ENCODE measurements around the gene DONSON. TPM values are rescaled to one million over a fixed set of nuclear protein-coding genes. Genes with fewer than 3 reads are reported as not detected.
A peak's percentile ranks its signal among the peaks of the same experiment; 100 is the strongest.

DONSON gene
- polyA plus RNA-seq, 4 donors: 8.9 to 24.2 (median 15.2) TPM

GRCh38 chr21:33611006-33611744, 22.7 kb upstream of the DONSON start:
- no peak for DNase-seq
- Histone ChIP-seq H3K27ac (ENCODE audit: low read depth in 1 of 3, low read length in 2 of 3) (no peak overlapping the region), H3K9me3 (ENCODE audit: control insufficient read depth in 2 of 2, insufficient read depth in 1 of 2, low read depth in 1 of 2, low read length in 1 of 2) (no peaks in the 10 kb centered on the region), H3K36me3 (ENCODE audit: control insufficient read depth in 3 of 3, insufficient read depth in 2 of 3, low read depth in 1 of 3, low read length in 3 of 3) (peaks cover 0 to 33% (median 6%) of the 10 kb centered on the region in 3 donors), H3K4me1 (ENCODE audit: control insufficient read depth in 3 of 3, insufficient read depth in 2 of 3, low read depth in 1 of 3, low read length in 2 of 3) (no peaks in the 10 kb centered on the region), H3K27me3 (ENCODE audit: control insufficient read depth in 3 of 3, insufficient read depth in 3 of 3, low read length in 3 of 3) (no peaks in the 10 kb centered on the region), H3K4me3 (ENCODE audit: low read depth in 1 of 3, low read length in 3 of 3) (no peak overlapping the region)
- WGBS, 3 donors: 93 to 97% (median 95%) methylated on average over 7 of the region's 7 CpGs
- FAIRE-seq: no peak

DNA sequence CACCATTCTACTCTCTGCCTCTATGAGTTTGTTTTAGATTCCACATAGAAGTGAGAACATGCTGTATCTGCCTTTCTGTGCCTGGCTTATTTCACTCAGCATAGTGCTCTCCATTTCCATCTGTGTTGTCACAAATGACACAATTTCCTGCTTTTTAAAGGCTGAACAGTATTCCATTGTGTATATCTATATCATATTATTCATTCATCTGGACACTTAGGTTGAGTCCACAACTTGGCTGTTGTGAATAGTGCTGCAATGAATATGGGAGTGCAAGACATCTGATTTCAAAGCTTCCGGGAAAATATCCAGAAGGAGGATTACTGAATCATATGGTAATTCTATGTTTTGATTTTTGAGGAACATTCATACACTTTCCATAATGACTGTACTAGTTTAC, 20.1 kb upstream of the DONSON start:
- Histone ChIP-seq H3K4me3 (ENCODE audit: low read depth in 1 of 3, low read length in 3 of 3) (no peak overlapping the region), H3K27me3 (ENCODE audit: control insufficient read depth in 3 of 3, insufficient read depth in 3 of 3, low read length in 3 of 3) (no peaks in the 10 kb centered on the region), H3K4me1 (ENCODE audit: control insufficient read depth in 3 of 3, insufficient read depth in 2 of 3, low read depth in 1 of 3, low read length in 2 of 3) (no peaks in the 10 kb centered on the region), H3K36me3 (ENCODE audit: control insufficient read depth in 3 of 3, insufficient read depth in 2 of 3, low read depth in 1 of 3, low read length in 3 of 3) (peaks cover 0 to 23% (median 6%) of the 10 kb centered on the region in 3 donors), H3K27ac (ENCODE audit: low read depth in 1 of 3, low read length in 2 of 3) (no peak overlapping the region), H3K9me3 (ENCODE audit: control insufficient read depth in 2 of 2, insufficient read depth in 1 of 2, low read depth in 1 of 2, low read length in 1 of 2) (no peaks in the 10 kb centered on the region)
- DNase-seq (no peak), FAIRE-seq (no peak)
- 60 to 81% (median 81%) methylated on average over 1 of the region's 1 CpG for WGBS, 3 donors

DNA sequence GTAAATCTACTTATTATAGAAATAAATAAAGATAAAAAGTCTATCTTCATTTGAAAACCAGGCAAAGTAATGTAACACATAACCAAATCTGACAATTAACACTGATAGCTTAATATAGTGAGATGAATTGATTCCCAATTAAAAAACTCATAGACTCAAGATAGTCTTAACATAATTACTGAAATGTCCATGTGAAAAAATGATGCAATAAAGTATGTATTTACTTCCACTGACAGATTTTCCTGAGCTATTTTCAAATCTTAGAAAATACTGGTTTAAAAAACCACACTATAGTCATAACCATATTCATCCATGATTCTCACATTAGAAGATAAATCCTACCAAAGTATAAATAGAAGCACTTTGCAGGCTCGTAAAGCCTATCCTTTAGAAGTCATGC, 9.6 kb upstream of the DONSON start:
- H3K4me3 ChIP-seq (ENCODE audit: low read depth in 1 of 3, low read length in 3 of 3): no peak overlapping the region
- no peaks in the 10 kb centered on the region for H3K27me3 ChIP-seq (ENCODE audit: control insufficient read depth in 3 of 3, insufficient read depth in 3 of 3, low read length in 3 of 3)
- H3K9me3 ChIP-seq (ENCODE audit: control insufficient read depth in 2 of 2, insufficient read depth in 1 of 2, low read depth in 1 of 2, low read length in 1 of 2): no peaks in the 10 kb centered on the region
- peaks cover 5 to 30% (median 6%) of the 10 kb centered on the region in 3 donors for H3K36me3 ChIP-seq (ENCODE audit: control insufficient read depth in 3 of 3, insufficient read depth in 2 of 3, low read depth in 1 of 3, low read length in 3 of 3)
- H3K27ac ChIP-seq (ENCODE audit: low read depth in 1 of 3, low read length in 2 of 3): no peak overlapping the region
- 77 to 93% (median 77%) methylated on average over 1 of the region's 1 CpG for WGBS, 3 donors
- DNase-seq (no peak), FAIRE-seq (no peak)
- H3K4me1 ChIP-seq (ENCODE audit: control insufficient read depth in 3 of 3, insufficient read depth in 2 of 3, low read depth in 1 of 3, low read length in 2 of 3): peaks cover 0 to 1% (median 0%) of the 10 kb centered on the region in 3 donors

- H3K27me3 ChIP-seq (ENCODE audit: control insufficient read depth in 3 of 3, insufficient read depth in 3 of 3, low read length in 3 of 3): no peaks in the 10 kb centered on the region
- H3K4me1 ChIP-seq (ENCODE audit: control insufficient read depth in 3 of 3, insufficient read depth in 2 of 3, low read depth in 1 of 3, low read length in 2 of 3): peaks cover 0 to 4% (median 0%) of the 10 kb centered on the region in 3 donors
- 1% methylated on average over 54 to 57 of the region's 57 CpGs for WGBS, 3 donors
- FAIRE-seq (no peak), DNase-seq (peak in 1 of 2 donors; percentile 41)
- peak overlapping the region; percentile 51 to 95 (median 85) for H3K27ac ChIP-seq (ENCODE audit: low read depth in 1 of 3, low read length in 2 of 3)
- peaks cover 0 to 1% (median 0%) of the 10 kb centered on the region in 3 donors for H3K36me3 ChIP-seq (ENCODE audit: control insufficient read depth in 3 of 3, insufficient read depth in 2 of 3, low read depth in 1 of 3, low read length in 3 of 3)
- H3K4me3 ChIP-seq (ENCODE audit: low read depth in 1 of 3, low read length in 3 of 3): peak overlapping the region; percentile 72 to 91 (median 77)
- H3K9me3 ChIP-seq (ENCODE audit: control insufficient read depth in 2 of 2, insufficient read depth in 1 of 2, low read depth in 1 of 2, low read length in 1 of 2): no peaks in the 10 kb centered on the region
Observed at GRCh38 chr21:33587792-33588484, 546 bp downstream of the DONSON start.

DNA sequence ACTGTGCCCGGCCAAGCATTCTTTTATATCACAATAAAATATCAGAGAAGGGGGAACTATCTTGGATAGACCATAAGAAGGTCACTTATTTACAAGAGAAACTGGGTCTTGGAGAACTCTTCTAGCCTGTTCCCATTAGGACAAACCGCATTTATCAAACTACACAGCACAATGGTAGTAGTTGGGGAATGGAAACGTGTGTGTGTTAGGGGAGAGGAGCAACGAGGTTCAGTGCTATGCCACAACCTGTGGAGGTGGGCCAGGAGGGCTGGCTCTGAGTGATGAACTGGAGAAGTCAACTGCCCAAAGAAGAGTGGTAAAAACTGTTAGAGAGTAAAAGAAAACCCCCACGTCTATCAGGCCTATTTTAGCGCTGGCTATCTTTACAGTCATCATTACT, 1.6 kb downstream of the DONSON start:
- WGBS, 3 donors: 73 to 77% (median 74%) methylated on average over 6 of the region's 6 CpGs
- Histone ChIP-seq H3K9me3 (ENCODE audit: control insufficient read depth in 2 of 2, insufficient read depth in 1 of 2, low read depth in 1 of 2, low read length in 1 of 2) (no peaks in the 10 kb centered on the region), H3K36me3 (ENCODE audit: control insufficient read depth in 3 of 3, insufficient read depth in 2 of 3, low read depth in 1 of 3, low read length in 3 of 3) (peaks cover 0 to 3% (median 1%) of the 10 kb centered on the region in 3 donors), H3K4me3 (ENCODE audit: low read depth in 1 of 3, low read length in 3 of 3) (no peak overlapping the region), H3K4me1 (ENCODE audit: control insufficient read depth in 3 of 3, insufficient read depth in 2 of 3, low read depth in 1 of 3, low read length in 2 of 3) (peaks cover 0 to 4% (median 0%) of the 10 kb centered on the region in 3 donors), H3K27me3 (ENCODE audit: control insufficient read depth in 3 of 3, insufficient read depth in 3 of 3, low read length in 3 of 3) (no peaks in the 10 kb centered on the region), H3K27ac (ENCODE audit: low read depth in 1 of 3, low read length in 2 of 3) (no peak overlapping the region)
- FAIRE-seq (no peak), DNase-seq (no peak)

- no peak overlapping the region for H3K27ac ChIP-seq (ENCODE audit: low read depth in 1 of 3, low read length in 2 of 3)
- no peaks in the 10 kb centered on the region for H3K27me3 ChIP-seq (ENCODE audit: control insufficient read depth in 3 of 3, insufficient read depth in 3 of 3, low read length in 3 of 3)
- WGBS, 3 donors: 44 to 78% (median 60%) methylated on average over 3 of the region's 3 CpGs
- DNase-seq: no peak
- no peak for FAIRE-seq
- peaks cover 0 to 10% (median 1%) of the 10 kb centered on the region in 3 donors for H3K36me3 ChIP-seq (ENCODE audit: control insufficient read depth in 3 of 3, insufficient read depth in 2 of 3, low read depth in 1 of 3, low read length in 3 of 3)
- no peak overlapping the region for H3K4me3 ChIP-seq (ENCODE audit: low read depth in 1 of 3, low read length in 3 of 3)
- no peaks in the 10 kb centered on the region for H3K9me3 ChIP-seq (ENCODE audit: control insufficient read depth in 2 of 2, insufficient read depth in 1 of 2, low read depth in 1 of 2, low read length in 1 of 2)
- peaks cover 0 to 4% (median 0%) of the 10 kb centered on the region in 3 donors for H3K4me1 ChIP-seq (ENCODE audit: control insufficient read depth in 3 of 3, insufficient read depth in 2 of 3, low read depth in 1 of 3, low read length in 2 of 3)
Observed at GRCh38 chr21:33584455-33584854, 4.0 kb downstream of the DONSON start.

- no peaks in the 10 kb centered on the region for H3K9me3 ChIP-seq (ENCODE audit: control insufficient read depth in 2 of 2, insufficient read depth in 1 of 2, low read depth in 1 of 2, low read length in 1 of 2)
- FAIRE-seq (no peak), DNase-seq (no peak)
- peak overlapping the region in 1 of 3 donors; percentile 17 for H3K27ac ChIP-seq (ENCODE audit: low read depth in 1 of 3, low read length in 2 of 3)
- 85 to 91% (median 89%) methylated on average over 7 of the region's 7 CpGs for WGBS, 3 donors
- H3K36me3 ChIP-seq (ENCODE audit: control insufficient read depth in 3 of 3, insufficient read depth in 2 of 3, low read depth in 1 of 3, low read length in 3 of 3): peaks cover 3 to 21% (median 5%) of the 10 kb centered on the region in 3 donors
- H3K27me3 ChIP-seq (ENCODE audit: control insufficient read depth in 3 of 3, insufficient read depth in 3 of 3, low read length in 3 of 3): no peaks in the 10 kb centered on the region
- no peak overlapping the region for H3K4me3 ChIP-seq (ENCODE audit: low read depth in 1 of 3, low read length in 3 of 3)
- peaks cover 0 to 3% (median 0%) of the 10 kb centered on the region in 3 donors for H3K4me1 ChIP-seq (ENCODE audit: control insufficient read depth in 3 of 3, insufficient read depth in 2 of 3, low read depth in 1 of 3, low read length in 2 of 3)
Observed at GRCh38 chr21:33578959-33579542, 9.4 kb downstream of the DONSON start.

DNA sequence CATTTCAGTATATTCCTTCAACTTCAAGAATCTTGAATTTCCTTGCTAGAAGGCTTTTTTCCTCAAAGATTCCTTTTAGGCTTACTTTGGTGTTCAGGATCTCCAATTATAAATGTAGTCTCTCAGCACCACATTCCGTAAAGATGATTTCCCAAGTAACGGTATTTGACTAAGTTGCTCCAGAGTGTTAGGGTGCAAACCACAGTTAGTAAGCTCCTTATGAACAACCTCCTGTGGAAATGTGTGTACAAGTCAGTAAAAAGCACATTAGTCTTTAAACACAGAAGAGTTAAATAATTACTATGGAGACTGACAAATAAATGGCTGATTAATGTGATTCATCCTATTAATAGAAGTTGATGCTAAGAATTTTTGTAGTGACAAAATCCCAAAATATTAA, 10.3 kb downstream of the DONSON start:
- no peak overlapping the region for H3K27ac ChIP-seq (ENCODE audit: low read depth in 1 of 3, low read length in 2 of 3)
- H3K4me1 ChIP-seq (ENCODE audit: control insufficient read depth in 3 of 3, insufficient read depth in 2 of 3, low read depth in 1 of 3, low read length in 2 of 3): peaks cover 0 to 3% (median 0%) of the 10 kb centered on the region in 3 donors
- no peak for FAIRE-seq
- H3K36me3 ChIP-seq (ENCODE audit: control insufficient read depth in 3 of 3, insufficient read depth in 2 of 3, low read depth in 1 of 3, low read length in 3 of 3): peaks cover 2 to 21% (median 5%) of the 10 kb centered on the region in 3 donors
- H3K4me3 ChIP-seq (ENCODE audit: low read depth in 1 of 3, low read length in 3 of 3): no peak overlapping the region
- no peaks in the 10 kb centered on the region for H3K27me3 ChIP-seq (ENCODE audit: control insufficient read depth in 3 of 3, insufficient read depth in 3 of 3, low read length in 3 of 3)
- no peak for DNase-seq
- WGBS, 3 donors: 85 to 92% (median 86%) methylated on average over 2 of the region's 2 CpGs
- H3K9me3 ChIP-seq (ENCODE audit: control insufficient read depth in 2 of 2, insufficient read depth in 1 of 2, low read depth in 1 of 2, low read length in 1 of 2): no peaks in the 10 kb centered on the region

Measured in small intestine (tissue), 7 donors.